Measurements from ENCODE around the gene MYO6. TPM values are rescaled to one million over a fixed set of nuclear protein-coding genes. Genes with fewer than 3 reads are reported as not detected.

Gene MYO6
- total RNA-seq, 2 experiments from 2014 or later, result 6.3 to 7.6 TPM

DNA sequence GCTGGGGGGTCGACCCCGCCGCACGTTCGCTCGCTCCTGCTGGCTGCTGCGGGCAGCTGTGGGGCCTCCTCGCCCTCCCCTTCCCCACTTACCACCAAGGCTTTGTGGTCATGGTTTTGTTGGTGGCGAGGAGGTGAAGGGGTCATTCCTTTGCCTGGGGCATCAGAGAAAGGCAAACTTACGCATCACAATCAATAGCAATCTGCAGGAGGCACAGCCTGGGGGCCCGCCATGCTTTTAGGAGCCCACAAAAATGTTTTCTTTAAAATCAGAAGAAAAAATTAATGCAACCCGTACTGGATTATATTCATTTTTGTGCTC, 186.4 kb downstream of the MYO6 start:
- no peak for ATAC-seq
- DNase-seq, result no peak
- Mint-ChIP-seq H3K36me3 (no peaks in the 10 kb centered on the region), H3K27me3 (peaks cover 30% of the 10 kb centered on the region), H3K4me3 (no peak overlapping the region), H3K9me3 (ENCODE audit: low read depth) (no peaks in the 10 kb centered on the region), H3K27ac (no peak overlapping the region), H3K4me1 (peaks cover 3% of the 10 kb centered on the region)
- CTCF ChIA-PET, result interaction anchor here (1.0 to 1.4 kb wide), 4 partner anchors 9 to 44 kb away, joined by 3 read pairs; no protein-coding TSS in a partner anchor

GRCh38 chr6:75936682-75937081, 187.6 kb downstream of the MYO6 start:
- Mint-ChIP-seq H3K27ac (no peak overlapping the region), H3K9me3 (ENCODE audit: low read depth) (no peaks in the 10 kb centered on the region), H3K4me3 (no peak overlapping the region), H3K27me3 (peaks cover 30% of the 10 kb centered on the region), H3K36me3 (no peaks in the 10 kb centered on the region), H3K4me1 (peaks cover 3% of the 10 kb centered on the region)
- DNase-seq, result no peak
- ATAC-seq, result no peak
- CTCF ChIA-PET, result no interaction called here

GRCh38 chr6:75937846-75938245, 188.8 kb downstream of the MYO6 start:
- H3K27ac Mint-ChIP-seq, result no peak overlapping the region

DNA sequence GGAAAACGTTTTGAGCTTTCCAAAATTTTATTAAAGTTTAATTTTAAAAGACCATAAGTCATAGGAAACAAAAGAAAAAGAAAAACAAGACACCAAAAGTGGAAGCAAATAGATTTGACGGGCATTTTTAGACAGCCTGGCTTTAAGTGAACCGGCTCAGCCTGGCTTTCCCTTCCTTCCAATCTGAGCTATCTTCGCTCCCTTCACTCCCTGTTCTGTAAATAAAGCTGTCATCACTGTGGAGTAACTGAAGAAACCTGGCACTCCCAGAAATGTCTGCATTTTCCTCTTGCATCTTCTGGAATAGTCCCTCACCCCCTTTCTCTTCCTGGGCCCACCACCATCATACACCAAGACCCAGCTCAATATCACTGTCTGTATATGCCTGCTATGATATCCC, 191.5 kb downstream of the MYO6 start:
- Mint-ChIP-seq H3K27me3 (peaks cover 22% of the 10 kb centered on the region), H3K4me1 (no peaks in the 10 kb centered on the region), H3K36me3 (no peaks in the 10 kb centered on the region), H3K27ac (no peak overlapping the region), H3K9me3 (ENCODE audit: low read depth) (no peaks in the 10 kb centered on the region), H3K4me3 (no peak overlapping the region)
- no peak for ATAC-seq
- CTCF ChIA-PET, result no interaction called here
- DNase-seq, result no peak

More at GRCh38 chr6:75937846-75938245, 188.8 kb downstream of the MYO6 start:
- CTCF ChIA-PET, result no interaction called here
- peaks cover 3% of the 10 kb centered on the region for H3K4me1 Mint-ChIP-seq
- H3K9me3 Mint-ChIP-seq (ENCODE audit: low read depth), result no peaks in the 10 kb centered on the region
- DNase-seq, result no peak
- no peak overlapping the region for H3K4me3 Mint-ChIP-seq
- no peak for ATAC-seq
- no peaks in the 10 kb centered on the region for H3K36me3 Mint-ChIP-seq
- H3K27me3 Mint-ChIP-seq, result peaks cover 30% of the 10 kb centered on the region

DNA sequence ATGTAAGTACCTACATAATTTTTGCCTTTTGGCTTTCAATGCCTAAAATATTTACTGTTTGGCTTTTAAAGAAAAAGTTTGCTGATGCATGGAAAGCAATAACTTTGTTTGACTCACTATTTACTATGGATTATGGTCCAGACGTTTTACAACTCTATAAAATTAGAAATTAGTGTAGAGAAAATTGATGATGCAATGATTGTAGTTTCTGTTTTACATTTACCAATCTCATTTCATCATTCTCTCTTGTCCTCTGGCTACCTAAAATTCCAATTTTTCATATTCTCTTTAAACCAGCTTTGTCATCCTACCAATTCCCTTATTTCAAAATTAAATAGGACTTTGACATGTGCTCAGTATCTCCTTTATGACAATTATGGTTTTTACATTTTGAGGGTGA, 192.5 kb downstream of the MYO6 start:
- Mint-ChIP-seq H3K36me3 (no peaks in the 10 kb centered on the region), H3K27ac (no peak overlapping the region), H3K4me1 (no peaks in the 10 kb centered on the region), H3K9me3 (ENCODE audit: low read depth) (no peaks in the 10 kb centered on the region), H3K4me3 (no peak overlapping the region), H3K27me3 (peaks cover 18% of the 10 kb centered on the region)
- no peak for ATAC-seq
- no peak for DNase-seq
- CTCF ChIA-PET, result no interaction called here

- ATAC-seq (no peak), DNase-seq (no peak)
- Mint-ChIP-seq H3K27me3 (peaks cover 12% of the 10 kb centered on the region), H3K4me1 (no peaks in the 10 kb centered on the region), H3K4me3 (no peak overlapping the region), H3K27ac (no peak overlapping the region), H3K36me3 (no peaks in the 10 kb centered on the region), H3K9me3 (ENCODE audit: low read depth) (no peaks in the 10 kb centered on the region)
- CTCF ChIA-PET, result no interaction called here
Observed at GRCh38 chr6:75943381-75943780, 194.3 kb downstream of the MYO6 start.

- no peaks in the 10 kb centered on the region for H3K36me3 Mint-ChIP-seq
- H3K27ac Mint-ChIP-seq, result no peak overlapping the region
- H3K4me1 Mint-ChIP-seq, result no peaks in the 10 kb centered on the region
- ATAC-seq (no peak), DNase-seq (no peak)
- CTCF ChIA-PET, result interaction anchor here (0.8 kb wide), 1 partner anchor 11 kb away, joined by 3 read pairs; no protein-coding TSS in a partner anchor
- no peaks in the 10 kb centered on the region for H3K9me3 Mint-ChIP-seq (ENCODE audit: low read depth)
- peaks cover 11% of the 10 kb centered on the region for H3K27me3 Mint-ChIP-seq
- no peak overlapping the region for H3K4me3 Mint-ChIP-seq
Observed at GRCh38 chr6:75946146-75946831, 197.2 kb downstream of the MYO6 start.

DNA sequence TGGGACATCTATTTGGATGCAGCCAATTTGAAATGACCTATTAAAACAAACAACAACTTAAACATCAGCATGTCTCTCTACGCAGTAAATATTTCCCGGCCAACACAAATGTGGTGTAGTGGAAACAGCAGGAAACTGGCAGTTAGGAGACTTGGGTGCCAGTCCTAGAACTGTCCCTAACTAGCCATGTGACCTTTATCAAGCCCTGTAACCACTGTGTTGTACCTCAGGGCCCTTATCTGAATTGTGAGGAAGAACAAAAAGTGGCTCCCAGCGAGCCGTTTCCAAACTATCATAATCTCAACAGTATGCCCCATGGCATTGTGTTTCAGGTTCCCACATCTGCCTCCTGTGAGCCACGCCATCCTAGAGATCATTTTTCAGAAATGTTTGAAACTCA, 198.9 kb downstream of the MYO6 start:
- no peaks in the 10 kb centered on the region for H3K4me1 Mint-ChIP-seq
- H3K9me3 Mint-ChIP-seq (ENCODE audit: low read depth), result no peaks in the 10 kb centered on the region
- no peak overlapping the region for H3K4me3 Mint-ChIP-seq
- peaks cover 11% of the 10 kb centered on the region for H3K27me3 Mint-ChIP-seq
- H3K27ac Mint-ChIP-seq, result no peak overlapping the region
- DNase-seq (no peak), ATAC-seq (no peak)
- CTCF ChIA-PET, result no interaction called here
- H3K36me3 Mint-ChIP-seq, result no peaks in the 10 kb centered on the region

DNA sequence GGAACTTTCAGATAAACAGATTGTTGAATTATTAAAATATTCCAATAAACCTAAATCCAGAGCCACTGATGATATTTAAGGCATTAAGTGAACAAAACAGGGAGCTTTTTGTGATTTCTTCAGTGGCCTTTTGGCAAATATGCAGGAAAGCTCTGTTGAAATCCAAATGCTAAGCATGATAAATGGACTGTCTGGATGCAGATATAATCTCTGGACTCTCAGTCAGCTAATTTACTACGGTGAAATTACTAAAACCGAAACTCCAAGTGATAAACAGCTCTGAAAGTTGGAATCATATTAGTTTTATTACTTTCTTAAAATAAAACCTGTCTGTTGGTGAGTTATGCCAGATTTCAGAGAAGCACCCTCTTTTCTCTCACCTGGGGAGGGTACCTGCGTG, 203.1 kb downstream of the MYO6 start:
- no peaks in the 10 kb centered on the region for H3K36me3 Mint-ChIP-seq
- CTCF ChIA-PET, result no interaction called here
- peaks cover 3% of the 10 kb centered on the region for H3K27me3 Mint-ChIP-seq
- no peaks in the 10 kb centered on the region for H3K4me1 Mint-ChIP-seq
- no peak for ATAC-seq
- H3K4me3 Mint-ChIP-seq, result no peak overlapping the region
- no peaks in the 10 kb centered on the region for H3K9me3 Mint-ChIP-seq (ENCODE audit: low read depth)
- H3K27ac Mint-ChIP-seq, result no peak overlapping the region
- DNase-seq, result no peak

- no peaks in the 10 kb centered on the region for H3K27me3 Mint-ChIP-seq
- ATAC-seq (no peak), DNase-seq (no peak)
- H3K4me1 Mint-ChIP-seq, result no peaks in the 10 kb centered on the region
- no peaks in the 10 kb centered on the region for H3K9me3 Mint-ChIP-seq (ENCODE audit: low read depth)
- no peak overlapping the region for H3K4me3 Mint-ChIP-seq
- H3K36me3 Mint-ChIP-seq, result no peaks in the 10 kb centered on the region
- CTCF ChIA-PET, result no interaction called here
- H3K27ac Mint-ChIP-seq, result no peak overlapping the region
Observed at GRCh38 chr6:75963569-75963968, 214.5 kb downstream of the MYO6 start.

- Mint-ChIP-seq H3K4me3 (no peak overlapping the region), H3K9me3 (ENCODE audit: low read depth) (no peaks in the 10 kb centered on the region), H3K36me3 (no peaks in the 10 kb centered on the region), H3K27ac (no peak overlapping the region), H3K27me3 (no peaks in the 10 kb centered on the region), H3K4me1 (no peaks in the 10 kb centered on the region)
- no peak for ATAC-seq
- no peak for DNase-seq
- CTCF ChIA-PET, result no interaction called here
Observed at GRCh38 chr6:75968143-75968542, 219.1 kb downstream of the MYO6 start.

Other genes starting within 250 kb of the MYO6 start
- gene SENP6, start 147.4 kb upstream of the MYO6 start, total RNA-seq, result 10 to 100 TPM; 79.2 to 80.4 TPM

Measured in activated CD8-positive, alpha-beta memory T cell treated with anti-CD3 and anti-CD28 coated beads, Interleukin-2, amount 10 ng/mL, durations not matched to agents 7 days and 5 days (primary cell).